G401 (cell line): ENCODE data around the gene TMED8. TPM values are rescaled to one million over a fixed set of nuclear protein-coding genes. Genes with fewer than 3 reads are reported as not detected.
"Not testable (repeated sequence)": the region's sequence is repeated elsewhere in the genome, so short reads cannot be mapped to it uniquely, and the experiment has no call there.

Source experiments
- DNase-seq: peaks from one replicate; pipeline ENCODE4 v3.0.0-alpha.2; 2015; ENCODE audit warnings: low spot score
- in situ Hi-C: cut with HindIII; loops from 2 replicates; pipeline ENCODE4 v1.10.0; 2016; ENCODE audit warnings: low sequenced_read_pairs, mixed read lengths
- total RNA-seq: library from RNA; depleted of rRNA; stranded (reverse); fragments of >200 nt; shearing (Covaris generic); gene quantifications from 2 replicates; pipeline ENCODE4 v1.2.3, GENCODE V29; 2014

Gene TMED8
- total RNA-seq, 1 experiment from 2014 or later, result 6.1 TPM

GRCh38 chr14:77325746-77326094 is 51.2 kb downstream of the TMED8 start:
- no peak for DNase-seq
- in situ Hi-C loops, result no loop called here

GRCh38 chr14:77324816-77325745 is 51.8 kb downstream of the TMED8 start:
- no peak for DNase-seq
- in situ Hi-C loops, result no loop called here

DNA sequence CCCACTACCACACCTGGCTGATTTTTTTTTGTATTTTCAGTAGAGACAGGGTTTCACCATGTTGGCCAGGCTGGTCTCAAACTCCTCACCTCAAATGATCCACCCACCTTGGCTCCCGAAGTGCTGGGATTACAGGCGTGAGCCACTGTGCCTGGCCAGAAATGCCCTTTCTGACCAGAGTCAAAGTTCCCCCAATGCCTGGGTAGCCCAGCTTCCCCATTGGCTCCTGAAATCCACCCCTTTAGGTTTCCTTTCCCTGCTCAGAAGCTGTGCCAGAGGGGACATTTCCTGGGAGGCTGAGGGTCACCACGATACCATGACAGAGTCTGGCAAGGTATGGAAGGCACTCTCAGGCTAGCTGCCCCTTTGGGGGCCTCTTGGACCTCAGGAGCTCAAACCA is 52.6 kb downstream of the TMED8 start:
- in situ Hi-C loops, result no loop called here
- no peak for DNase-seq

- no peak for DNase-seq
- in situ Hi-C loops, result no loop called here
These were observed 53.3 kb downstream of the TMED8 start for GRCh38 chr14:77323571-77323970.

GRCh38 chr14:77322951-77323350 is 53.9 kb downstream of the TMED8 start:
- DNase-seq, result no peak
- in situ Hi-C loops, result no loop called here

GRCh38 chr14:77322250-77322902 is 54.5 kb downstream of the TMED8 start:
- in situ Hi-C loops, result no loop called here
- DNase-seq, result no peak

DNA sequence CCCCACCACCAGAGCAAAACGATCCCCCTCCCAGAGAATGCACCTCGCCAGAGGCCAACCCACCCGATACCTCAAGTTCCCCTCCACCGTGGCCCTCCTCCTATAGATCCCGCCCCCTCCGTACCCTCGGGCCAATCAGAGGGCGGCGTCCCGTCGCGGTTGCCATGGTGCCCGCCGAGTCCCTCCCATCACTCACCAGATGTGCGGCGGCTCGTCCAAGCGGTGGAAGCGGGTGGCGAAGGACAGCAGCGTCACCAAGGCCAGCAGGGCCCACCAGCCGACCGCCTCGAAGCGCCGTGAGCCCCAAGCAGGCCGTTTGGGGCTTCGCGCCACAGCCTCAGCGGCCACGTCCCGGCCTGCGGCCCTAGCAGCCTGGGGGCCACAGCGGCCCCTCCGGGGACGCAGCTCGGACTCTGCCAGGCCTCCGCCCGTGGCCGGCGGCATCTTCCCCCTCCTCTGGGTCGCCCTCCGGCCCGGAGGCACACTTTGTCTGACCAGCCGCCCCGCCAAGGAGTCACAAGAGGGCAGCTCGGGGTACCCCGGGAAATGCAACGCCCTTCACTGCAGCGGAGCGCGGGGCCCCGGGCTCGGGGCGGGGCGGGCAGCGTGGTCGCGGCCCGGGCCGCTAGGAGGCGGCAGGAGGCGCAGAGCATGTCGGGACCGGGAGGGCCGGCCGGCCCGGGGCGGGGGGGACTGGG is 56.5 kb downstream of the TMED8 start, which contains the start of gene POMT2:
Gene POMT2, minus strand, starts transcription at position 646 of the 698 bp plus-strand sequence. Its CDS starts 202 bp downstream, at position 444.
- in situ Hi-C loops, result no loop called here
- DNase-seq, result peak; percentile 90

DNA sequence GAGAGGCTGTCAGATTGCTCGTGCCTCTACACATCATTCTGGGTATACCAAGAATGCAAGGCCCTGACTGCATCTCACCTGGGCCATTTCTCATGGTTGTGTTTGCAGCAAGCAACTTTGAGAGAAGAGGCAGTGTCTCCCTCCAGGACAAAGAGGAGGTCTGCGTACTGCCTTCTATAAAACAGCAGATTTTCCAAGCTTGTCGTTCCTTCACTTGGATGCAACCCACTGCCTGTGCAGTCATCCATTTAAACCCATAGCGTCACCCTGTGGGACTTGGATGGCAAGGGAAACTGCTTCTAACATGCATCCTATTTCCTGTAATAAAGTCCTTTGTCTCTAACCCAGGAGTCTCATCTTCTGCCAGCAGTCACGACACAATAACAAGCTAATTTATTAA is 57.5 kb downstream of the TMED8 start:
- in situ Hi-C loops, result no loop called here
- no peak for DNase-seq

DNA sequence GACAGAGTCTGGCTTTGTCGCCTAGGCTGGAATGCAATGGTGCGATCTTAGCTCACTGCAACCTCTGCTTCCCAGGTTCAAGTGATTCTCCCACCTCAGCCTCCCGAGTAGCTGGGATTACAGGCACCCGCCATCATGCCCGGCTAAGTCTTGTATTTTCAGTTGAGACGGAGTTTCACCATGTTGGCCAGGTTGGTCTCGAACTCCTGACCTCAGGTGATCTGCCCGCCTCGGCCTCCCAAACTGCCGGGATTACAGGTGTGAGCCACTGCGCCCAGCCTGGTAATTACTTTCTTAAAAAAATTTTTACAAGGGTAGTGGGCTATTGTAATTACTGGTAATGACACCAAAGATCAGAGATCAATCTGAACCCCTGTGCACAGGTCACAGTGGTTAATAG is 58.1 kb downstream of the TMED8 start:
- DNase-seq, in situ Hi-C loops: not testable (repeated sequence)

DNA sequence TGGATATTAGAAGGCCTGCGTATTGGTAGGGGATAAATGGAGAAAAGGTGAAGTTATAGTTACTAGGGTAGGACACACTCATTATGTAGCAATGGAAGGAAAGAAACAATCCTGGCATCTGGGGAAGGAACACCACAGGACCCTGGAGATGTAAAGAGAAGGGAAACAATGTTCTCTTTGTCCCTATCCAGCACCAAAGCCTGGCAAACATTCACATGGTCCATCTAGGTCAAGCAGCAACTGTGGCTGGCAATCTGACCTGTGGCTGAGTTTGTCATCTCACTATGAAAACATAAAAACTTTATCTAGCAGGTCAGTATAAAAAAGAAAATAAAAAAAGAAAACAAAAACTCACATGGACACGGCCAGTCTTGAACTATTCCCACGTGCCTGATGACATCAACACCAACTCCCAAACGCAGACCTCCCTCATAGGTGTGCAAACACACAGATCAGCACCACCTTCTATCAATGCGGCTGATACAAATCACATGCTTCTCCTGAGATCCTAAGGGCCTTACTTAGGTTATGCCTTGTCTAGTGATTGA is 58.8 kb downstream of the TMED8 start:
- DNase-seq, result no peak
- in situ Hi-C loops, result no loop called here

- in situ Hi-C loops, result no loop called here
- peak; percentile 45 for DNase-seq
These were observed 60.0 kb downstream of the TMED8 start for GRCh38 chr14:77316872-77317301.

DNA sequence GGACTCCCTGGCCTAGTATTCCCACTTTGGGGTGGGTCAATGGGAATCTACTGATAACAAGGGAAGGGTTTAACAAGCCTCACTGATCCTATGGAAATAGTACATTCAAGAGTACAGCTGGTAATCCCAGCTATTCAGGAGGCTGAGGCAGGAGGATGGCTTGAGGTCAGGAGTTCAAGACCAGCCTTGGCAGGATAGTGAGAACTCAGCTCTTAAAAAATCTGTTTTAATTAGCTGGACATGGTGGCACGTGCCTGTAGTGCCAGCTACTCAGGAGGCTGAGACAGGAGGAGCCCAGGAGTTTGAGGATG is 60.7 kb downstream of the TMED8 start:
- no peak for DNase-seq
- in situ Hi-C loops, result no loop called here

- in situ Hi-C loops, result no loop called here
These were observed 62.1 kb downstream of the TMED8 start for GRCh38 chr14:77314539-77315457.

DNA sequence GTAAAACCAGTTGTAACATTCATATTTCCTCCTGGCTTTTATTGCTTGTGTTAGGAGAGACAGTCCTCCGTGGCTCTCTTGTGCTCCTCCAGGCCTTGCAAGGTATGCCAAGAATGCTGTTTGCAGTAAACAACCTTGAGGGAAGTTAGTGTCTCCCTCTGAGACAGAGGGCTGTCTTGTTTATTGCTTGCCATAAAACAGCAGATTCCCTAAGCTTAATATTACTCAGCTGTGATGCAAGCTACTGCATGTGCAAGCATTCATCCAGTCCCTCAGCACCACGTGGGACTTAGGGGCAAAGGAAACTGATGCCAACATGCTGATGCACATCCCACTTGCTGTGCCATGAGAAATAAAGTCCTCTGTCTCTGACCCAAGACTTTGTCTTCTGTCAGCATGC is 62.9 kb downstream of the TMED8 start:
- in situ Hi-C loops, result no loop called here
- DNase-seq, result no peak

More at GRCh38 chr14:77314539-77315457, 62.1 kb downstream of the TMED8 start:
- DNase-seq, result no peak

DNA sequence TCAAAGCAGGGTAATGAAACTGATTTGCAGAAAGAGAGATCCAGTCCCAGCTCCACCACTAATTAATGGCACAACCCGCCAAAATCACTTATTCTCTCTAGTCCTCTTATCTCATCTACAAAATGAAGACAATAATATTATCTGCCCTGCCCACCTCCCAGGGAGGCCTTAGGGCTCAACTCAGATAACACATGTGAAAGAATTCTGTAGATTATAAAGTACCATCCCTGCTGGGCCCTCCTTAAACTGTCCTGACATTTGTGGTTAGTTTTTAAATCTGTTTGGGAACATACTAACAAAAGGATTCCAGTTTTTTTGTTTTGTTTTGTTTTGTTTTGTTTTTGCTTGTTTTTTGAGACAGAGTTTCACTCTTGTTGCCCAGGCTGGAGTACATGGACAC is 63.5 kb downstream of the TMED8 start:
- no peak for DNase-seq
- in situ Hi-C loops, result no loop called here

GRCh38 chr14:77311217-77311616 is 65.7 kb downstream of the TMED8 start:
- in situ Hi-C loops, result no loop called here
- no peak for DNase-seq

GRCh38 chr14:77310026-77310425 is 66.9 kb downstream of the TMED8 start:
- no peak for DNase-seq
- in situ Hi-C loops, result no loop called here

GRCh38 chr14:77309131-77309530 is 67.8 kb downstream of the TMED8 start:
- no peak for DNase-seq
- in situ Hi-C loops, result no loop called here
